HepG2 (cell line): ENCODE data around the gene PTK7. TPM values are rescaled to one million over a fixed set of nuclear protein-coding genes. Genes with fewer than 3 reads are reported as not detected.

Experiments
- ATF1 ChIP-seq: IDR thresholded peaks from 2 replicates; pipeline ENCODE4 v1.6.1; 2016; ENCODE audit warnings: mild to moderate bottlenecking, control low read depth
- HCFC1 ChIP-seq: fragments of 150-350 bp; IDR thresholded peaks from 2 replicates; pipeline ENCODE4 v1.6.1; 2014; ENCODE audit warnings: low read depth, low read length
- ISL2 ChIP-seq: sonication (generic); formaldehyde crosslinking; IDR thresholded peaks from 2 replicates; pipeline ENCODE4 v1.5.0; 2020; ENCODE audit warnings: missing genetic modification reagents
- KLF13 ChIP-seq: sonication (generic); formaldehyde crosslinking; IDR thresholded peaks from 2 replicates; pipeline ENCODE4 v1.4.0; 2020; ENCODE audit warnings: mild to moderate bottlenecking, missing genetic modification reagents
- MNT ChIP-seq: fragments of 450-650 bp; IDR thresholded peaks from 2 replicates; pipeline ENCODE4 v1.6.1; 2016
- PLRG1 ChIP-seq: fragments of 450-650 bp; conservative IDR thresholded peaks from 2 replicates; pipeline ENCODE4 v1.6.1; 2016
- SIX4 ChIP-seq: sonication (generic); formaldehyde crosslinking; IDR thresholded peaks from 2 replicates; pipeline ENCODE4 v1.4.0; 2020; ENCODE audit warnings: missing genetic modification reagents
- SRY ChIP-seq: sonication (generic); formaldehyde crosslinking; IDR thresholded peaks from 2 replicates; pipeline ENCODE4 v1.8.0; 2022; ENCODE audit warnings: mild to moderate bottlenecking, missing genetic modification reagents
- TERF1 ChIP-seq: sonication (generic); formaldehyde crosslinking; IDR thresholded peaks from 2 replicates; pipeline ENCODE4 v1.8.0; 2022; ENCODE audit warnings: mild to moderate bottlenecking, missing genetic modification reagents, moderate library complexity
- YY1 ChIP-seq: IDR thresholded peaks from 2 replicates; pipeline ENCODE4 v1.6.1; 2011; ENCODE audit warnings: low read length, low read depth, moderate library complexity, mild to moderate bottlenecking; ENCODE audit not compliant: insufficient read depth, insufficient replicate concordance
- ZFX ChIP-seq: sonication (generic); formaldehyde crosslinking; IDR thresholded peaks from 2 replicates; pipeline ENCODE4 v1.4.0; 2020; ENCODE audit warnings: mild to moderate bottlenecking, low read depth, missing genetic modification reagents, moderate library complexity
- ZNF251 ChIP-seq: sonication (generic); formaldehyde crosslinking; IDR thresholded peaks from 2 replicates; pipeline ENCODE4 v1.9.0; 2021; ENCODE audit warnings: mild to moderate bottlenecking, missing genetic modification reagents
- ZNF263 ChIP-seq: sonication (generic); formaldehyde crosslinking; IDR thresholded peaks from 2 replicates; pipeline ENCODE4 v1.4.0; 2020; ENCODE audit warnings: missing genetic modification reagents
- ZNF331 ChIP-seq: sonication (generic); formaldehyde crosslinking; IDR thresholded peaks from 2 replicates; pipeline ENCODE4 v1.4.0; 2020; ENCODE audit warnings: missing genetic modification reagents
- ZNF496 ChIP-seq: sonication (generic); formaldehyde crosslinking; IDR thresholded peaks from 2 replicates; pipeline ENCODE4 v1.8.1; 2023; ENCODE audit warnings: mild to moderate bottlenecking, moderate library complexity, missing genetic modification reagents; ENCODE audit not compliant: insufficient replicate concordance
- ZNF530 ChIP-seq: sonication (generic); formaldehyde crosslinking; IDR thresholded peaks from 2 replicates; pipeline ENCODE4 v1.5.0; 2020; ENCODE audit warnings: low read depth, mild to moderate bottlenecking, missing genetic modification reagents
- ZNF567 ChIP-seq: sonication (generic); formaldehyde crosslinking; IDR thresholded peaks from 2 replicates; pipeline ENCODE4 v1.8.1; 2023; ENCODE audit warnings: mild to moderate bottlenecking, missing genetic modification reagents, borderline replicate concordance
- ZNF766 ChIP-seq: sonication (generic); formaldehyde crosslinking; IDR thresholded peaks from 2 replicates; pipeline ENCODE4 v1.5.0; 2020; ENCODE audit warnings: missing genetic modification reagents, borderline replicate concordance
- ZNF792 ChIP-seq: IDR thresholded peaks from 2 replicates; pipeline ENCODE4 v1.6.1; 2016
- ZNF883 ChIP-seq: sonication (generic); formaldehyde crosslinking; IDR thresholded peaks from 2 replicates; pipeline ENCODE4 v1.5.1; 2020; ENCODE audit warnings: mild to moderate bottlenecking, missing genetic modification reagents; ENCODE audit errors: not compliant biosample characterization
- ZSCAN9 ChIP-seq: IDR thresholded peaks from 2 replicates; pipeline ENCODE4 v1.6.1; 2016; ENCODE audit warnings: borderline replicate concordance
- polyA plus RNA-seq, 8 experiments: library from polyadenylated mRNA; depleted of rRNA in 3 of 8; stranded (reverse) in 7 of 8; unstranded in 1 of 8; fragments of >200 nt; fragmentation: Illumina TruSeq in 4 of 8; extraction: Trizol in 4 of 8; gene quantifications; 2 replicates each; pipeline versions ENCODE4 v1.2.1 to v1.2.3, GENCODE V29; 2011 to 2016; ENCODE audit warnings: low read depth in 4 of 8, missing spikeins in 1 of 8, mixed read lengths in 1 of 8; ENCODE audit not compliant: insufficient read depth in 1 of 8
- total RNA-seq, 5 experiments: library from RNA; depleted of rRNA; stranded (reverse); fragments of >200 nt; fragmentation: Illumina TruSeq; extraction: Trizol; gene quantifications; 2 replicates each; pipeline ENCODE4 v1.2.3, GENCODE V29; 2016; ENCODE audit warnings: low read depth in 1 of 5
- TF ChIP-seq, protein P1 (sequence below): sonication (generic); formaldehyde crosslinking; IDR thresholded peaks from 2 replicates; pipeline ENCODE4 v1.5.1; 2020; ENCODE audit warnings: missing genetic modification reagents, mild to moderate bottlenecking, borderline replicate concordance
- TF ChIP-seq, protein P2 (sequence below): sonication (generic); formaldehyde crosslinking; IDR thresholded peaks from 2 replicates; pipeline ENCODE4 v1.9.0; 2021; ENCODE audit warnings: missing genetic modification reagents, mild to moderate bottlenecking, borderline replicate concordance

Gene PTK7
- total and polyA plus RNA-seq, 2 of the 13 experiments (the other 11 are each of a cell fraction or from before 2014, with no cell fraction given) = 98.5 to 99.8 TPM

DNA sequence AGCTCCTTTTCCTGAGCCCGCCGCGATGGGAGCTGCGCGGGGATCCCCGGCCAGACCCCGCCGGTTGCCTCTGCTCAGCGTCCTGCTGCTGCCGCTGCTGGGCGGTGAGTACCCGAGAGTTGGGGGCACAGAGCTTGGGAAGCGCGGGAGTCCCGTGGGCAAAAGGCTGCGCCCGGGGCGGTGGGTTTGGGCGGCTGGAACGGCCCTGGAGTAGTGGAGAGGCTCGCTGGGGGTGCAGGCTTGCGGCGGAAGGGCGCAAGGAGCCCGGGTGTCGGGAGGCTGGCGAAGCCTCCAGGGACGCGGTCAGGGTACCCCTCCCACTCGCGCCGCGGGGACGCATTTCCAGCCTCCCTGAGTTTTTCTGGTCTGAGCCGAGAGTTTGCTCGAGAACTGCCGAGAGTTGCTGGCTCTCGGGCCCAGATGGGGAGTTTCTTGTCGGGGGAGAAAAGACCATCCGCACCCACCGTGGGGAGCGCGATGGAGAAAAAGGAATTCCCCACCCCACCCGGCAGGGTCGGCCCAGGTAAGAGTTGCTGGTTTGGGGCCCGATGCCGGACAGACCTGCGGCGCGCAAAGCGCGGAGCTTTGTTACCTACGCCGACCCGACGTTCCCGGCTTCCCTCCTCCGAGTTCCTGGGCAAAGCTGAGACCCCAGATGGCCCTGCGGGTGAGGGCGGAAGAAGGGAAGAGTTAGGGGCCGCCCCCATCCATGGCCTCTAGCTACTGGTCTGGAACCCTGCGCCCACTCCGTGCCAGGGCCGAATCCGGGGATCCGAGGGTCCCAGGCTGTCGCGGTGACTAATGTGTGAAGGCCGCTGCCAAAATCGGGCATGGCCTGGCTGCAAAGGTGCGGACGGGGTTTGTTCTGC, 584 bp downstream of the PTK7 start (continued):
- TF ChIP-seq ZNF567 (CRISPR knock-in tag) (no peak), KLF13 (CRISPR knock-in tag) (0 out of 2 replicates have a peak, but pooled peaks have one; percentile 35), PLRG1 (no peak), SIX4 (no peak), SRY (CRISPR knock-in tag) (peak; percentile 79; the same call in 1 of the 2 replicates), ZSCAN9 (CRISPR knock-in tag) (no peak), ZNF792 (CRISPR knock-in tag) (peak; percentile 33; the same call in 1 of the 2 replicates), ZNF331 (CRISPR knock-in tag) (no peak), ZNF263 (CRISPR knock-in tag) (0 out of 2 replicates have a peak, but pooled peaks have one; percentile 7), YY1 (peak; percentile 24), ZNF530 (CRISPR knock-in tag) (peak; percentile 33; the same call in 1 of the 2 replicates), ZNF766 (CRISPR knock-in tag) (0 out of 2 replicates have a peak, but pooled peaks have one; percentile 50), ZNF883 (CRISPR knock-in tag) (no peak), HCFC1 (no peak), ISL2 (CRISPR knock-in tag) (no peak; the same call in 1 of the 2 replicates), MNT (no peak), ZNF251 (CRISPR knock-in tag) (0 out of 2 replicates have a peak, but pooled peaks have one; percentile 38), ZFX (CRISPR knock-in tag) (peak; percentile 77), TERF1 (CRISPR knock-in tag) (no peak), ZNF496 (CRISPR knock-in tag) (no peak), ATF1 (CRISPR knock-in tag) (no peak)
- TF ChIP-seq, protein P1, sequence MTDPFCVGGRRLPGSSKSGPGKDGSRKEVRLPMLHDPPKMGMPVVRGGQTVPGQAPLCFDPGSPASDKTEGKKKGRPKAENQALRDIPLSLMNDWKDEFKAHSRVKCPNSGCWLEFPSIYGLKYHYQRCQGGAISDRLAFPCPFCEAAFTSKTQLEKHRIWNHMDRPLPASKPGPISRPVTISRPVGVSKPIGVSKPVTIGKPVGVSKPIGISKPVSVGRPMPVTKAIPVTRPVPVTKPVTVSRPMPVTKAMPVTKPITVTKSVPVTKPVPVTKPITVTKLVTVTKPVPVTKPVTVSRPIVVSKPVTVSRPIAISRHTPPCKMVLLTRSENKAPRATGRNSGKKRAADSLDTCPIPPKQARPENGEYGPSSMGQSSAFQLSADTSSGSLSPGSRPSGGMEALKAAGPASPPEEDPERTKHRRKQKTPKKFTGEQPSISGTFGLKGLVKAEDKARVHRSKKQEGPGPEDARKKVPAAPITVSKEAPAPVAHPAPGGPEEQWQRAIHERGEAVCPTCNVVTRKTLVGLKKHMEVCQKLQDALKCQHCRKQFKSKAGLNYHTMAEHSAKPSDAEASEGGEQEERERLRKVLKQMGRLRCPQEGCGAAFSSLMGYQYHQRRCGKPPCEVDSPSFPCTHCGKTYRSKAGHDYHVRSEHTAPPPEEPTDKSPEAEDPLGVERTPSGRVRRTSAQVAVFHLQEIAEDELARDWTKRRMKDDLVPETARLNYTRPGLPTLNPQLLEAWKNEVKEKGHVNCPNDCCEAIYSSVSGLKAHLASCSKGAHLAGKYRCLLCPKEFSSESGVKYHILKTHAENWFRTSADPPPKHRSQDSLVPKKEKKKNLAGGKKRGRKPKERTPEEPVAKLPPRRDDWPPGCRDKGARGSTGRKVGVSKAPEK = no peak
- TF ChIP-seq, protein P2, sequence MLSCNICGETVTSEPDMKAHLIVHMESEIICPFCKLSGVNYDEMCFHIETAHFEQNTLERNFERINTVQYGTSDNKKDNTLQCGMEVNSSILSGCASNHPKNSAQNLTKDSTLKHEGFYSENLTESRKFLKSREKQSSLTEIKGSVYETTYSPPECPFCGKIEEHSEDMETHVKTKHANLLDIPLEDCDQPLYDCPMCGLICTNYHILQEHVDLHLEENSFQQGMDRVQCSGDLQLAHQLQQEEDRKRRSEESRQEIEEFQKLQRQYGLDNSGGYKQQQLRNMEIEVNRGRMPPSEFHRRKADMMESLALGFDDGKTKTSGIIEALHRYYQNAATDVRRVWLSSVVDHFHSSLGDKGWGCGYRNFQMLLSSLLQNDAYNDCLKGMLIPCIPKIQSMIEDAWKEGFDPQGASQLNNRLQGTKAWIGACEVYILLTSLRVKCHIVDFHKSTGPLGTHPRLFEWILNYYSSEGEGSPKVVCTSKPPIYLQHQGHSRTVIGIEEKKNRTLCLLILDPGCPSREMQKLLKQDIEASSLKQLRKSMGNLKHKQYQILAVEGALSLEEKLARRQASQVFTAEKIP (CRISPR knock-in tag) = no peak
